Gastroesophageal sphincter (tissue), 3 donors: Measurements from ENCODE around the gene ERC1.

ENCODE experiments used
- EP300 ChIP-seq: sonication (generic); formaldehyde crosslinking; IDR thresholded peaks from one replicate; pipeline ENCODE4 v1.6.1; 2017; ENCODE audit warnings: antibody characterized with exemption, mild to moderate bottlenecking
- POLR2A ChIP-seq, 2 donors: fragments of 450-650 bp; IDR thresholded peaks; one replicate each; pipeline ENCODE4 v1.6.1; 2017; ENCODE audit warnings: antibody characterized with exemption in 2 of 2, mild to moderate bottlenecking in 2 of 2, moderate library complexity in 1 of 2
- POLR2AphosphoS5 ChIP-seq: sonication (generic); formaldehyde crosslinking; IDR thresholded peaks from one replicate; pipeline ENCODE4 v1.6.1; 2017; ENCODE audit warnings: antibody characterized with exemption
- TF ChIP-seq, protein P1 (sequence below), 4 experiments: fragments of 200-600 bp in 2 of 4; fragments of 450-650 bp in 2 of 4; sonication (generic) in 1 of 4; IDR thresholded peaks; one replicate each; pipeline ENCODE4 v1.5.1; 2017 to 2019; ENCODE audit warnings: antibody characterized with exemption in 4 of 4, mild to moderate bottlenecking in 2 of 4, moderate library complexity in 2 of 4

DNA sequence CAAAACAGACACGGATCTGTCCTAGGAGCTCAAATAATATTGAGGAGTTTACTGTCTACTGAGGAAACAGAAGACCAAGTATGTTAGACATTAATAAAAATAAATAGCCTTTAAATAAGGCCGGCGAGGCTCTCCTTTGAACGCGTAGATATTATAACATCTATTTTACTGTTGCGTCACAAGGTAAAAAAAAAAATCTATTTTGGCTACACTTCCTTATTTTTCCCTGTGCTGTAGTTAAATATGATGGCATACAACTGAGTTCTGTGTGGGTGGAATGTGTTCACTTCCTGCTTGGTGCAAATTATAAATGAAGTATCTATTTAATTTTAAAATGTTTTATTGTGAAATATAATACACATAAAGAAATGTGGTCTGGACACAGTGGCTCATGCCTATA is 24.3 kb upstream of the ERC1 start:
- TF ChIP-seq POLR2A (IDR thresholded peaks at IDR 0.05) (no peak), POLR2AphosphoS5 (no peak), EP300 (no peak)
- TF ChIP-seq, protein P1, sequence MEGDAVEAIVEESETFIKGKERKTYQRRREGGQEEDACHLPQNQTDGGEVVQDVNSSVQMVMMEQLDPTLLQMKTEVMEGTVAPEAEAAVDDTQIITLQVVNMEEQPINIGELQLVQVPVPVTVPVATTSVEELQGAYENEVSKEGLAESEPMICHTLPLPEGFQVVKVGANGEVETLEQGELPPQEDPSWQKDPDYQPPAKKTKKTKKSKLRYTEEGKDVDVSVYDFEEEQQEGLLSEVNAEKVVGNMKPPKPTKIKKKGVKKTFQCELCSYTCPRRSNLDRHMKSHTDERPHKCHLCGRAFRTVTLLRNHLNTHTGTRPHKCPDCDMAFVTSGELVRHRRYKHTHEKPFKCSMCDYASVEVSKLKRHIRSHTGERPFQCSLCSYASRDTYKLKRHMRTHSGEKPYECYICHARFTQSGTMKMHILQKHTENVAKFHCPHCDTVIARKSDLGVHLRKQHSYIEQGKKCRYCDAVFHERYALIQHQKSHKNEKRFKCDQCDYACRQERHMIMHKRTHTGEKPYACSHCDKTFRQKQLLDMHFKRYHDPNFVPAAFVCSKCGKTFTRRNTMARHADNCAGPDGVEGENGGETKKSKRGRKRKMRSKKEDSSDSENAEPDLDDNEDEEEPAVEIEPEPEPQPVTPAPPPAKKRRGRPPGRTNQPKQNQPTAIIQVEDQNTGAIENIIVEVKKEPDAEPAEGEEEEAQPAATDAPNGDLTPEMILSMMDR (IDR thresholded peaks at IDR 0.05): no peak
